IgD-negative memory B cell (primary cell): ENCODE results near the gene TRIM67. TPM values are rescaled to one million over a fixed set of nuclear protein-coding genes. Genes with fewer than 3 reads are reported as not detected.

Experiments used
- polyA plus RNA-seq: library from polyadenylated mRNA; unstranded; fragments of 300-500 nt; fragmentation: Illumina TruSeq; gene quantifications from one replicate; pipeline ENCODE4 v1.2.3, GENCODE V29; 2021

TRIM67 gene
- polyA plus RNA-seq, 1 donor from 2014 or later: not detected

Other genes with a start within 250 kb of the TRIM67 start
- 12.8 TPM for gene TTC13, start 183.2 kb upstream of the TRIM67 start, polyA plus RNA-seq
- gene ARV1, start 183.0 kb upstream of the TRIM67 start, polyA plus RNA-seq: 29.2 TPM
- 6.9 TPM for gene FAM89A, start 121.8 kb upstream of the TRIM67 start, polyA plus RNA-seq
- 40.1 TPM for gene GNPAT, start 79.2 kb downstream of the TRIM67 start, polyA plus RNA-seq
- gene EXOC8, start 175.8 kb downstream of the TRIM67 start, polyA plus RNA-seq: 4.0 TPM
- gene SPRTN, start 176.2 kb downstream of the TRIM67 start, polyA plus RNA-seq: 17.1 TPM